GM12873 (cell line): ENCODE data around the gene SCRN1.

Experiments used
- TF ChIP-seq, protein P1 (sequence below): IDR thresholded peaks from 2 replicates; pipeline ENCODE4 v1.5.1; 2012; ENCODE audit warnings: low read depth, mild to moderate bottlenecking, moderate library complexity, low read length, control low read depth; ENCODE audit not compliant: insufficient read depth; ENCODE audit errors: missing control alignments

Gene SCRN1

DNA sequence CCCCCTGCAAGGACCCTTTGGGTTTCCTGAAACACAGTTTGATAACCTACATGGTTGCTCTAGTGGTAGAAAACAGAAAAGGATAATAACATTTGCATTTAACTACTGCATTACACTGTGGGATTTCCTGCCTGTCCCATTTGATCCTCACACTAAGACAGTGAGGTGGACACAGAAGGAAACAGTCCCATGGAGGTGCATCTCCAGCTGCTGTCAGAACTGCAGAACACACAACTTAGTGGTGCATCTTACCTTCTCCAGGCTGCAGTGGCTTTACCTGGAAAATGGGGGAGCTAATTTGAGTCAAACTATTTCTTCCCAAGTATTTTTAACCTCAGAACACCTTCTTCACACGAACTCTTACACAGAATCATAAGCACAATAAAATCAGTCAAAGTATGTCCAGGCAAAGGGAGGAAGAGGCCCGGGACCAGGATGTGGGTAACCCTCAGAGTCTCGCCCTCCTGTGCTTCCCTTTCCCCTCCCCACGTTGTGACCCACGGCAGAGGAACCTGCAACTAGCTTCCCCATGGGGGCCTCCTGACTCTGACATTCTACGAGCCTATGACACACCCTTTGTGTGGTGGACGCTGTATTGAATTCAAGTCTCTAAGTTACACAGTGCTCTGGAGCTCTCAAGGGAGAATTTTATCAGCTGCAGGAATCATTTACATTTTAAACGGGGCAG is 33.7 kb downstream of the SCRN1 start:
- TF ChIP-seq, protein P1, sequence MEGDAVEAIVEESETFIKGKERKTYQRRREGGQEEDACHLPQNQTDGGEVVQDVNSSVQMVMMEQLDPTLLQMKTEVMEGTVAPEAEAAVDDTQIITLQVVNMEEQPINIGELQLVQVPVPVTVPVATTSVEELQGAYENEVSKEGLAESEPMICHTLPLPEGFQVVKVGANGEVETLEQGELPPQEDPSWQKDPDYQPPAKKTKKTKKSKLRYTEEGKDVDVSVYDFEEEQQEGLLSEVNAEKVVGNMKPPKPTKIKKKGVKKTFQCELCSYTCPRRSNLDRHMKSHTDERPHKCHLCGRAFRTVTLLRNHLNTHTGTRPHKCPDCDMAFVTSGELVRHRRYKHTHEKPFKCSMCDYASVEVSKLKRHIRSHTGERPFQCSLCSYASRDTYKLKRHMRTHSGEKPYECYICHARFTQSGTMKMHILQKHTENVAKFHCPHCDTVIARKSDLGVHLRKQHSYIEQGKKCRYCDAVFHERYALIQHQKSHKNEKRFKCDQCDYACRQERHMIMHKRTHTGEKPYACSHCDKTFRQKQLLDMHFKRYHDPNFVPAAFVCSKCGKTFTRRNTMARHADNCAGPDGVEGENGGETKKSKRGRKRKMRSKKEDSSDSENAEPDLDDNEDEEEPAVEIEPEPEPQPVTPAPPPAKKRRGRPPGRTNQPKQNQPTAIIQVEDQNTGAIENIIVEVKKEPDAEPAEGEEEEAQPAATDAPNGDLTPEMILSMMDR = no peak

DNA sequence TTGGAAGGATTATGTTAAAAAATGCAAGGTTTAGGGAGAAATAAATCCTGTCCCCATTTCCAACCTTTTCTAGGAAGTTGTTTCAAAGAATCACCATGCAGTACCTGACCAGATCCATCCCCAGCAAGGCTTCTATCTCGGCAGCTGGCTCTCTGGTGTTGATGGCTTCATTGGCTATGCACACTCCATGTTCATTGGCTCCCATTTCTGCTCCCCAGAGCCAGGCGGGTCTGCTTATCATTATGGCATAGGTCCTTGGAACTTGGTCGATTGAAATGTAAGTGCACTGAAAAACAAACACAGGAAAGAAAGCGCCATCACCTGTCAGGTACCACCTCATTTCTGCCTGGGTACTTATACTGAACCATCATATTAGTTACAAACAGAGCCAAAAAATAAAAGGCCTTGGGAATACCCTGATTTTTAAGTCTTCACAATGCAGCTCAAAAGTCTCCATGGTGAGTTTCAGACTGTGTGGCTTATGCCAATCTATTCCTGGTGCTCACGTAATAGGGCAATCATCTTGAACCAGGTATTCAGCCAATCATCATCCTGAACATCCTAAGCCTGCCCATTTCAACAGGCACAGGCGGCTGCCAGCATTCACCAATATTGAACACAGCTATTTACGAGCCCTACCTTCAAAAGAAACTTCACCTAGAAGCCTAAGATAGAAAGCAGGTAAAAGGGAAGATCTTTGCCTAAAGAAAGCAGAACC is 34.4 kb downstream of the SCRN1 start:
- TF ChIP-seq, protein P1 = no peak

DNA sequence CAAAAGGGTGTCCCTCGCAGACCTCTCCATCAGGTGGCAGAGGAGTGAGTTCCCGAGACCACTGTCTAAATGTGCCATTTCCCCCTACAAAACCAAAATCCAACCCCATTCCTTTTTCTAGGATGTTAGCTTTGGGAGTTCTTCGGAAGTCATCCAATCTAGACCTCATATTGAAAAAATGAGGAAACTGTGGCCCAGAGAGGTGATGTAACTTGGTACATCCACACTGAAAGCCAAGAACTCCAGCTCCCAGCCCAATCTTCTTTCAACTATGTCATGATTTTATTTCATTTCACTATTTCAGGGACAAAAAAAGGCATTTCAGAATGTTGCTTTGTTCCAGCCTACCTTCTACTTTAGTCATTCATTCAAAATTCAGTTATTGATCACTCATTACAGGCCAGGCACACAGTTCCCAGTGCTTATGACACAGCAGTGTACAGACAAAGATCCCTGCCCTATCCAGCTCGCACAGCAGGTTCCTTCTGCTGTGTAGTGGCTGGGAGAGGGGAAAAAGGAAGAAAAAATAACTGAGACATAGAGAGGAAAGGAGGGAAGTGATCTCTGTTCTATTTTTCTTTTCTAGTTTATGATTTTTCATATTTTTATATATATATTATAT is 35.8 kb downstream of the SCRN1 start:
- TF ChIP-seq, protein P1 = no peak

DNA sequence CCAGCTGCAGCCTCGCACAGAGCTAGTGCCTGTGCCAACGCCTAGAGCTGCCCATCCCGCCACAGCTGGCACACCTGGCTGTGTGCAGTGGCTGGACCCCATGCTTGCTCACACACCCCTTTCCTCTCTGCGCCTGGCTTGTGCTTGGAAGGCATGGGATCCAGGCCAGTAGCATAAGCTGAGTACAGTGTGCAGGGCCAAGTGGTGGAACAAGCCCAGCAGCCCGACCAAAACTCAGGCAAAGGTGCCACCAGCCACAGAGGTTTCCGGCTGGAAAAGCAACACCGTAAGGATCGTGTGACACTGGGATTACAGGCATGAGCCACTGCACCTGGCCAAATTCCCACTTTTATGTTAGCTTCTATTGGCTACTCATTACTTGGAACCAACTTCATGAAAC is 38.4 kb downstream of the SCRN1 start:
- TF ChIP-seq, protein P1 = no peak

DNA sequence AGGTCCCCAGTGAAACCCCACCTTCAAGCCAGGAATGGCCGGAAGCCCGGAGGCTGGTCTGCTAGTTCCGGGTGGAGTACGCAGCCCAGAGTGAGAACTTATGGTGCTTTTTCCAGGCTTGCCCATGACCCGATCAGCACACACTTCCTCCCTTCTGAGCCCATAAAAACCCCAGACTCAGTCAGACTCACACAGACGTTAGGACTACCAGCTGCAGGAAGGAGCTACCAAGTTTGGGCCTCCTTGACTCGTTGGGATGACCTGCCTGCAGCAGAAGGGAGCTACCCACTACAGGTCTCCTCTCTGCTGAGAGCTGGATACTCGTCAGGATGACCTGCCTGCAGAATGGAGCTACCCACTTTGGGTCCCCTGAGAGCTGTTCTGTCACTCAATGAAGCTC is 39.1 kb downstream of the SCRN1 start:
- TF ChIP-seq, protein P1 = no peak

DNA sequence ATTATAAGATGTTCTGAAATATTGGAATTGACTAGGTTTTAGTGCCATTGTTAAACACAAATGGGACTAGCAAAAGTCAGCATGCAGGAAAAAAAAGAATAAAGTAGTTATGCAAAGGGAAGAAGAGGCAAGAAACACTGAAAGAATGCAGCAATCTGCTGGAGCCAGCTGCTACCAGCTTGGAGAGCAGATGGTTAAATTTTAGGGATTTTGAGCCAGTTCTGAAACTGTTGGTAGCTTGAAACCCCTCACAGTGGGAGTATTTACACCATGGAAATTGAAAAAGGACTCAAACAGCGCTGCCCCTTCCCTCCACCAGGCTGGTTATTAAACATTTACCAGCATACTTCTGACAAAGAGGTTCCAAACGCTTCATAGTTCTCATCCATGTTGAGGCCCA is 41.0 kb downstream of the SCRN1 start:
- TF ChIP-seq, protein P1 = no peak

DNA sequence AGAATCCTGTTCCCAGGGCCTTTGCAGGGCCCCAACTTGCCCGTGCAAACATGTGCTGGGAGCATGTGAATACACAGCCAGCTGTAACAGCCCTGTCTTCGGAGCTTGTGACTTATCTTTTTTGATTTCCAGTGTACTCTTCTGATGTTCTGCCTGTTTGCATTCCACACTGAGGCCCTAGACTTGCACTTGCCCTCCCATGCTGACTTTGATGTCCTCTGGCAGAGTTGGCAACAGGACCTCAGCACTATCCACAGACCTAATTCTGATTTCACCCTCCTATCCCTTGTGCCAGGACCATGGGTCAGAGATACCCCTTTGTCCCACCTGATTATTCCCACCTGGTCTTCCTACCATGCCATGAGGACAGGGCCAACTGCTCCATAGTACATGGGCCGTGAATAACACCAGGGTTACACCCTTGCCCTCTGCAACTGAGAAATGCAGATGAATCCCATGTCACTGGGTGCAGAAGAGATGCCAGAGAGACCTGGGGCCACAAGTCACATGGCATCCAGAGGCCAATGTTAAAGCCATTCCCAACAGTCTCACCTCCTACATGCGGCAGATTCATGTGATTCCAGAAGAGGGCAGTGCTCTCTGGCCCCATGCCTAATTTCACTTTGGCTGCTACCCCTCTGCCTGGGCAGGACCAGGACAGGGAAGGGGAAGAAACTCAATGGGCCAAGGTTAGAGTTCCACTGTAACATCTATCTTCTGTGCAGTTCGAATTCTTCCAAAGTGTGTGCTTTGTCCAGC is 43.0 kb downstream of the SCRN1 start:
- TF ChIP-seq, protein P1 = peak; percentile 41
